HG03354 (cell line): ENCODE results near the gene KCTD15.
A peak's percentile ranks its signal among the peaks of the same experiment; 100 is the strongest.

Experiments
- ATAC-seq: cut with Tn5 transposase; IDR thresholded peaks from one replicate; pipeline ENCODE4 v1.9.1; 2021; ENCODE audit warnings: mild to moderate bottlenecking; ENCODE audit not compliant: unreplicated experiment, poor library complexity, severe bottlenecking

The KCTD15 gene

GRCh38 chr19:33770107-33770506 is 26.6 kb upstream of the KCTD15 start:
- no peak for ATAC-seq

DNA sequence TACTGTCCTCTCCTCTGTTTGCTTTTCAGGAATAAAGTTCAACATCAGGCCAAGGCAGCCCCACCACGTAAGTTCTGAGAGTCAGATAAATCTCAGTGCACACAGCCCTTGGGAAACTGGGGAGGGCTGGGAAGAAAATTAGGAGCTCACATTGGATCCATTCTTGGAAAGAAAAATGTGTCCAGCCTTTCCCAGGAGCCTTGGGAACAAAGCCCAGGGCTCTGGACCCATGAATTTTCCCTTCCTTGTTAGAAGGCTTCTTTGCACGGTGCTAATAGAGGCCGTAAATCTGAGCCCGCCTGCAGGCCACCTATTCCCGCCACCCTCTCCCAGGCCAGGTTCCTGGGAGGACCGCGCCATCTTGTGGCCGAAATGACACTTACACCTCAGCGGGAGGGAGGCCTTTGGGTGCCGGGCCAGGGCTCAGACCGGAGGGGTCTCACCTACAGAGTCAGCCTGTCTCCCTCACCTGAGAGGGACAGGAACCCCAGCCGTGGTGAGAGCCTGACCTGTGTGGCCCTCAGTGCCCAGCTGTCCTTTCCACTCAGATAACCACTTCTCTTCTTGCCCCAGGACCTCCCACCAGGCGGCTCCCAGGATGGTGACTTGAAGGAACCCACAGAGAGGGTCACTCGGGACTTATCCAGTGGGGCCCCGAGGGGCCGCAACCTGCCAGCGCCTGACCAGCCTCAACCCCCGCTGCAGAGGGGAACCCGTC is 25.1 kb upstream of the KCTD15 start:
- ATAC-seq: peak; percentile 44

- ATAC-seq: no peak
Observed at GRCh38 chr19:33772102-33772857, 24.4 kb upstream of the KCTD15 start.

DNA sequence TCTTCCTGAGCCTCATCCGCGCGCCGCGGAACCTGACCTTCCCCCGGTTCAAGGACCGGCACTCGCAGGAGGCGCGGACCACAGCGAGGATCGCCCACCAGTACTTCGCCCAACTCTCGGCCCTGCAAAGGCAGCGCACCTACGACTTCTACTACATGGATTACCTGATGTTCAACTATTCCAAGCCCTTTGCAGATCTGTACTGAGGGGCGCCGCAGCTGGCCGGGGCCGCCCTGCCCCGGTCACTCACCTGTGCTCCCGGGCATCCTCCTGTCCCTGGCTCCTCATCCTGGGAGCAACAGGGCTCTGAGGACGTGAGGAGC is 23.9 kb upstream of the KCTD15 start:
- no peak for ATAC-seq

- no peak for ATAC-seq
Observed at GRCh38 chr19:33773704-33774624, 22.7 kb upstream of the KCTD15 start.

GRCh38 chr19:33774751-33775150 is 21.9 kb upstream of the KCTD15 start:
- no peak for ATAC-seq

GRCh38 chr19:33775731-33776487 is 20.8 kb upstream of the KCTD15 start:
- no peak for ATAC-seq

DNA sequence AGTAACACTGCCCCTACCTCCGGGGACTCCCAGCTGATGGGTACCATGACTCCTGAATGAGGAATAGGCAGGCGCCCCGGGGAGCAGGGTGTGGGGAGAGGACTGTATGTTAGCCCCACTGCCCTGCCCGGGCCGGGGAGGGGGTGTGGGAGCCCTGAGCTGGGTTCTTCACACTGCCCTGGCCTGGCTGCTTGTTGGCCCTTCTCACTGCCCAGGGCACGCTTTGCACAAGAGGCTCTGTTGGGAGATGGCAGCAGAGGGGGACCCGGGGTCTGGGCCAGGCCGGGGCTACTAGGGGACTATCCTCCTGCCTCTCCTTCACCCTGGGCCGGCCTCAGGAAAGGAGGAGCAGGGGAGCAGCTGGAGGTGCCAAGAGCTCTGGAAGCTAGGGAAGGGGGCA is 19.3 kb upstream of the KCTD15 start:
- ATAC-seq: no peak

DNA sequence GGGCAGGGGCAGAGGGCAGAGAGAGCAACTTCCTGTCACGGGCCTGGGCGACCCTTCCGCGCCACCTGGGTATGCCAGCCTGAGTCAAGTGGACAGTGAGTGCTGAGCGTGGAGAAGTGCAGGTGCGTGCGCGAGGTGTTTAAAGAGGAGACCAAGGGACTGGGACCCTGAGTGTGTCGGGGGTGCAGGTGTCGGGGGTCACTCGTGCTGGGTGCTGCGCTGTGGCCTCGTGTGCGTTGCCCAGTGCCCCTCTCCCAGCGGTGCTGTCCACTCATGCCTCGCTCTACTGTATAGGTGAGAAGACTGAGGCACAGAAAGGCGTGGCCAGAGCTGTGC is 18.9 kb upstream of the KCTD15 start:
- no peak for ATAC-seq

- ATAC-seq: peak; percentile 87
Observed at GRCh38 chr19:33778089-33778791, 18.4 kb upstream of the KCTD15 start.

DNA sequence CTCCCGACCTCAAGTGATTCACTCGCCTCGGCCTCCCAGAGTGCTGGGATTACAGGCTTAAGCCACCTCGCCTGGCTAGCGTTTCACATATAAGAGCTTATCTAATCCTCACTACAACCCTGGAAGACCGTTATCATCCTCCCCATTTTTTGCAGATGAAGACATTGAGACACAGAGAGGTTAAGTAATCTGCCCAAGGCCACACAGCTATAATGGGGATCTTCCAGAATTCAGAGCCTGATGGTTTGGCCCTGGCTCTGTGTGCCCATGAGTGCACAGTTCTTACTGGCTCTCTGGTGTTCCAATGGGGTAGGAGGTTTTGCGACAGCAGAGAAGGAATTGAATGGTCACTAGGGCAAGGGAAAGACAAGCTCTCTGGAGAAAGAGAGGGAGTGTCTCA is 16.8 kb upstream of the KCTD15 start:
- ATAC-seq: no peak

DNA sequence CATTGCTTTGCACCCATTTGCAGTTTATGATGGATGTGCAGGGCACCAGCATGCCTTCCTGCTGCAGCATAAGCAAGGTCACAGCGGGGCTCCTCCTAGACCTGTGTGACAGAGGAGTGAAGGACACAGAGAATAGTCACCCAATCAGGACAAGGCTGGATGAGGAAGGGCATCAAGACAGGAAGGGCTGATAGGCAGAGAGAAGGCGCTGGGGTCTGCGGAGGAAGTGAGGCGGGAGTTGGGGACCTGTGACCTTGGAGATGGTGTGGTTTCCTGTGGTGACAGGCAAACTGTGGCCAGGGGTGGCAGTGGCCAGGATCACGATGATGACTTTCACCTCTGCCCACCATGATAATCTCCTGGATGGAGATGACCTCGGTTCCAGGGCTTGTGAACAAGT is 16.4 kb upstream of the KCTD15 start:
- ATAC-seq: no peak

DNA sequence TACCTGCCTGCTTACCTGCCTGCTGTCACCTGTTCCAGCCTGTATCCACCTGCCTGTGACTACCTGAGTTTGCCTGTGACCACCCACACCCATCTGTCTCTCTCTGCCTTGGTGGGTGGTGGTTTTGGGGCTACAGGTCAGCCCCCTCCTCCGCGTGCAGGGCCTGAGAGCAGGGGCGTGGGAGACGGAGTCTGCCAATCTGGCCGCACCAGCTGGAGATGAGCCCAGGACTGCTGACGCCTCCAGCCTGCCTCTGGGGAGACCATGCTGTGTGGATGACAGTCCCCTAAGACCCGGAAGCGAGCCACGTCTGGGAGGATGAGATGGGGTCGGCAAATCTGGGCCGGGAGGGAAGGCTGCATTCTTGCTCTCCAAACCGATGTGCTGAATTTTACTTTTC is 15.9 kb upstream of the KCTD15 start:
- ATAC-seq: no peak

DNA sequence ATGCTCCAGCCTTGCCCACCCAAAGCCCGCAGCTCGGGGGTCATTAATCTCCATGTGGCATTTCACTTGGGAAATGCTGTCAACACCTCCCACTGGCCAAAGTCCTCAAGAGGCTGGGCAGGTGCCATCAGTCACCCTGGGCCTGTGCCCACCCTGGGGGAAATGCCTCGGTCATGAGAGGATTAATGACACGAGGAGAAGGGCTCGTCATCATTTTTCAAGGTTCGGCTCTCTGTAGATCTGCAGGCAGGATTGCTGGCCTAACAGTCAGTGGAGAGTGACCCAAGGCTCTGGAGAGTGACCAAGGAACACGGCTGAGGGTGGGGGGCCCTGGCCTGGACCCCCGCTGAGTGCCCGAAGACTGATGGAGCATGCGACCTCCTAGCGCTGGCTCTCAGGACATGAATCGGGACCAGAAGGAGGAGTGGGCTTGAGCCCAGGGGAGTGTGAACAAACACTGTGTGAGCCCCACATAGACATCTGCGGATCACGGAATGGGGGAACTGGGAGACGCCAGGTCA is 15.2 kb upstream of the KCTD15 start:
- ATAC-seq: no peak

DNA sequence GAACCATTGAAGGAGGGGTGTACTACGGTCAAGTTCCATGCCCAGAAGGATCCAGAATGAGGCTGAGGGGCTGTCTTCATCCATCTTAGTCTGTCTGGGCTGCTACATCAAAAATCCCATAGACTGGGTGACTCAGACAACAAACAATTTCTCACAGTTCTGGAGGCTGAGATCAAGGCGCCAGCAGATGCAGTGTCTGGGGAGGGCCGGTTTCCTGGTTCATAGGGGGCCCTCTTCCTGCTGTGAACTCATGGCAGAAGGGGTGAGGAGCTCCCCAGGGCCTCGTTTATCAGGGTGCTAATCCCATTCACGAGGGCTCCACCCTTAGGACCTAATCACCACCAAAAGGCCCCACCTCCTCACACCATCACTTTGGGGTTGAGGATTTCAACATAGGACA is 14.7 kb upstream of the KCTD15 start:
- no peak for ATAC-seq

GRCh38 chr19:33784432-33784831 is 12.2 kb upstream of the KCTD15 start:
- no peak for ATAC-seq

DNA sequence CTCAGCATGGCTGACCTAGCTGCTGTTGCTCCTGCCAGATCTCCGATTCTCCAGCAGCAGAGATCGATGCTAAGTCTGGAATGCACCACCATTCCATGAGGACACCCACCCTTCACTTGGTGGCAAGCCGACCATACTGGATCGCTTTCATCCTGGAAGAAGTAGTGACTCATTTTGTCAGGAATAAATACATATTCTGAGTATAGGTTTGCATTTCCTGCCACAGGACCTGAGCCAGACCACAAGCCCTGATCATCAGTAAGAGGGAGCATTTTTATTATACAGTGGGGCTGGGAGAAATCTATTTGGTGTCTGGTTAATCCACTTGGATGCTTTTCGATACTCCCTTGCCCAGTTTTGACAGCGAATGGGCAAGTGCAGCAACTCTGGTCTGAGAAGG is 10.9 kb upstream of the KCTD15 start:
- ATAC-seq: no peak

DNA sequence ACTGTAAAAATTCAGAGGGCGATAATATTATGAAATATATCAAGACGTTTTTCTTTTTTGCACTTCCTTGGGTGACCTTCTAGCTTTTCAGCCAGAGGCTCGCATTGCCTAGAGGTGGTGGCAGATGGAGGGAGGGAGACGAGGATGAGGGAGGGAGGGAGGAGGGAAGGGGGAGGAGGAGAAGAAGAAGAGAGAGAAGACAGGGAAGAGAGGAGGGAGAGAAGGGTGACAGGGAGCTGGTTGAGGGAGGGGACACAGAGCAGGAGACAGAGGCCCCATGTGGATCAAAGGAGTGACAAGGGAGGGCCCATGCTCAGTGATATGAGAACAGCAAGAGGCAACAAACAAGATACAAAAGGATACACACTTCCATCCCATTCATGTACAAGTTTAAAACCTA is 8.0 kb upstream of the KCTD15 start:
- no peak for ATAC-seq

GRCh38 chr19:33789344-33789743 is 7.3 kb upstream of the KCTD15 start:
- ATAC-seq: no peak
